Mesenchymal stem cell (in vitro differentiated cells and primary cell): ENCODE results near the gene FEZ2.

Experiments
- DNase-seq: peaks from one replicate; pipeline ENCODE4 v3.0.0-alpha.2; 2013
- H2AFZ ChIP-seq: one replicate; pipeline ENCODE4 v1.6.1; 2013; ENCODE audit warnings: low read depth, mild to moderate bottlenecking, control low read depth, inconsistent platforms, low read length, moderate library complexity
- H2AK5ac ChIP-seq: 2 replicates; pipeline ENCODE4 v1.6.1; 2013; ENCODE audit warnings: low read length, moderate library complexity, mild to moderate bottlenecking, inconsistent platforms; ENCODE audit not compliant: severe bottlenecking
- H2BK120ac ChIP-seq: one replicate; pipeline ENCODE4 v1.6.1; 2013; ENCODE audit warnings: low read depth, mild to moderate bottlenecking, inconsistent platforms, low read length, moderate library complexity
- H2BK12ac ChIP-seq, 2 experiments: one replicate each; pipeline ENCODE4 v1.6.1; 2013; ENCODE audit warnings: inconsistent platforms in 2 of 2, low read length in 2 of 2, mild to moderate bottlenecking in 2 of 2, moderate library complexity in 2 of 2, control low read depth in 1 of 2
- H2BK15ac ChIP-seq: one replicate; pipeline ENCODE4 v1.6.1; 2013; ENCODE audit warnings: mild to moderate bottlenecking, low read depth, inconsistent platforms; ENCODE audit not compliant: poor library complexity, severe bottlenecking
- H2BK5ac ChIP-seq: 2 replicates; pipeline ENCODE4 v1.6.1; 2013; ENCODE audit warnings: low read depth, mild to moderate bottlenecking, low read length, control low read depth, inconsistent platforms; ENCODE audit not compliant: poor library complexity, severe bottlenecking
- H3K14ac ChIP-seq, 2 experiments: one replicate each; pipeline ENCODE4 v1.6.1; 2013; ENCODE audit warnings: inconsistent platforms in 2 of 2, low read length in 2 of 2, control low read depth in 1 of 2, mild to moderate bottlenecking in 1 of 2, moderate library complexity in 1 of 2
- H3K18ac ChIP-seq, 2 experiments: one replicate each; pipeline ENCODE4 v1.6.1; 2013; ENCODE audit warnings: inconsistent platforms in 2 of 2, low read length in 2 of 2, control low read depth in 1 of 2, low read depth in 1 of 2, mild to moderate bottlenecking in 1 of 2
- H3K23ac ChIP-seq, 2 experiments: one replicate each; pipeline ENCODE4 v1.6.1; 2013; ENCODE audit warnings: inconsistent platforms in 2 of 2, low read length in 2 of 2, mild to moderate bottlenecking in 2 of 2, moderate library complexity in 2 of 2, control low read depth in 1 of 2
- H3K27ac ChIP-seq: 2 replicates; pipeline ENCODE4 v1.5.1; 2013; ENCODE audit warnings: mild to moderate bottlenecking, moderate library complexity, low read length, control low read depth, inconsistent platforms; ENCODE audit not compliant: poor library complexity, severe bottlenecking
- H3K27me3 ChIP-seq, 2 experiments: 2 replicates each; pipeline versions ENCODE4 v1.6.1 to v1.7.0; 2013; ENCODE audit warnings: low read length in 2 of 2, mild to moderate bottlenecking in 2 of 2, moderate library complexity in 2 of 2, control low read depth in 1 of 2, inconsistent platforms in 1 of 2; ENCODE audit not compliant: control insufficient read depth in 1 of 2, insufficient read depth in 1 of 2
- H3K36me3 ChIP-seq, 2 experiments: 2 replicates each; pipeline versions ENCODE4 v1.6.1 to v1.7.0; 2013; ENCODE audit warnings: low read length in 2 of 2, control low read depth in 1 of 2, inconsistent platforms in 1 of 2, low read depth in 1 of 2, mild to moderate bottlenecking in 1 of 2; ENCODE audit not compliant: insufficient read depth in 2 of 2, control insufficient read depth in 1 of 2
- H3K4ac ChIP-seq, 2 experiments: one replicate each; pipeline ENCODE4 v1.6.1; 2013; ENCODE audit warnings: inconsistent platforms in 2 of 2, low read length in 2 of 2, mild to moderate bottlenecking in 2 of 2, moderate library complexity in 2 of 2, control low read depth in 1 of 2, low read depth in 1 of 2
- H3K4me1 ChIP-seq: 2 replicates; pipeline ENCODE4 v1.6.1; 2013; ENCODE audit warnings: low read depth, low read length, control low read depth; ENCODE audit not compliant: control insufficient read depth, insufficient read depth
- H3K4me2 ChIP-seq: 2 replicates; pipeline ENCODE4 v1.6.1; 2013; ENCODE audit warnings: low read length, mild to moderate bottlenecking, inconsistent platforms; ENCODE audit not compliant: poor library complexity, severe bottlenecking
- H3K4me3 ChIP-seq, 2 experiments: 2 replicates each; pipeline versions ENCODE4 v1.5.1 to v1.7.0; 2013; ENCODE audit warnings: low read length in 2 of 2, mild to moderate bottlenecking in 2 of 2, control low read depth in 1 of 2, low read depth in 1 of 2; ENCODE audit not compliant: insufficient read depth in 1 of 2
- H3K79me1 ChIP-seq: replicated peaks from 2 replicates; pipeline ENCODE4 v1.6.1; 2013; ENCODE audit warnings: mild to moderate bottlenecking, control low read depth, low read length, inconsistent platforms; ENCODE audit not compliant: poor library complexity, severe bottlenecking
- H3K9ac ChIP-seq: 2 replicates; pipeline ENCODE4 v1.7.0; 2013; ENCODE audit warnings: mild to moderate bottlenecking, low read length, moderate library complexity
- H3K9me3 ChIP-seq: 2 replicates; pipeline ENCODE4 v1.7.0; 2013; ENCODE audit warnings: mild to moderate bottlenecking, low read length; ENCODE audit not compliant: control insufficient read depth
- H4K8ac ChIP-seq: one replicate; pipeline ENCODE4 v1.6.1; 2013; ENCODE audit warnings: inconsistent platforms, mild to moderate bottlenecking, low read length, moderate library complexity
- H4K91ac ChIP-seq: one replicate; pipeline ENCODE4 v1.6.1; 2013; ENCODE audit warnings: mild to moderate bottlenecking, low read length, inconsistent platforms
- WGBS: methylation state at CpG from one replicate; pipeline ENCODE4 v1.1.7; 2013; ENCODE audit warnings: mixed read lengths; 5-methylcytosine and 5-hydroxymethylcytosine counted together

The FEZ2 gene

DNA sequence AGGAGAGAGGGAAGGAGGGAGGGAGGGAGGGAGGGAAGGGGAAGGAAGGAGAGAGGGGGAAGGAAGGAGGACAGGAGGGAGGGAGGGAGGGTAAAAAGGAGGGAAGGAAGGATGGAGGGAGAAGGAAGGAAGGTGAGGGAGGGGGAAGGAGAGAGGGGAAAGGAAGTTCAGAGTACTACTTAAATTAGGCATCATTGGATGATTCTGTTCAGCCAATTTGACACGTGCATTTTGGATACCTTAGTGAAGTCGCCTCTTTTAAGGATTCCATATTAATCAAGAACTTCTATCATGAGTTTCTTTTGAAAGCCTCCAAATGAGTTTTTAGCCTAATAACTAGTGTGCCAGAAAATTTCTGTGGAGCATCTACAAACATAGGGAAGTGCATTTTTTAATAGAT is 62.9 kb downstream of the FEZ2 start:
- H2BK5ac ChIP-seq: no peak overlapping the region
- H3K79me1 ChIP-seq: peaks cover 17% of the 10 kb centered on the region
- no peak overlapping the region for H3K23ac ChIP-seq
- no peak overlapping the region for H4K91ac ChIP-seq
- H3K27me3 ChIP-seq: no peaks in the 10 kb centered on the region
- no peak overlapping the region for H3K4me2 ChIP-seq
- H3K27ac ChIP-seq: no peak overlapping the region
- H3K9me3 ChIP-seq: no peaks in the 10 kb centered on the region
- H4K8ac ChIP-seq: no peak overlapping the region
- H3K18ac ChIP-seq: no peak overlapping the region
- no peak overlapping the region for H3K9ac ChIP-seq
- H3K14ac ChIP-seq: no peak overlapping the region
- peaks cover 35 to 46% of the 10 kb centered on the region in 2 experiments for H3K36me3 ChIP-seq
- no peak overlapping the region for H3K4me3 ChIP-seq
- no peak overlapping the region for H2BK120ac ChIP-seq
- H3K4me1 ChIP-seq: peaks cover 2% of the 10 kb centered on the region
- H2AFZ ChIP-seq: no peak overlapping the region
- no peak for DNase-seq
- 100% methylated on average over 2 of the region's 2 CpGs for WGBS
- no peak overlapping the region for H3K4ac ChIP-seq
- no peak overlapping the region for H2BK12ac ChIP-seq
- no peak overlapping the region for H2BK15ac ChIP-seq
- no peak overlapping the region for H2AK5ac ChIP-seq

DNA sequence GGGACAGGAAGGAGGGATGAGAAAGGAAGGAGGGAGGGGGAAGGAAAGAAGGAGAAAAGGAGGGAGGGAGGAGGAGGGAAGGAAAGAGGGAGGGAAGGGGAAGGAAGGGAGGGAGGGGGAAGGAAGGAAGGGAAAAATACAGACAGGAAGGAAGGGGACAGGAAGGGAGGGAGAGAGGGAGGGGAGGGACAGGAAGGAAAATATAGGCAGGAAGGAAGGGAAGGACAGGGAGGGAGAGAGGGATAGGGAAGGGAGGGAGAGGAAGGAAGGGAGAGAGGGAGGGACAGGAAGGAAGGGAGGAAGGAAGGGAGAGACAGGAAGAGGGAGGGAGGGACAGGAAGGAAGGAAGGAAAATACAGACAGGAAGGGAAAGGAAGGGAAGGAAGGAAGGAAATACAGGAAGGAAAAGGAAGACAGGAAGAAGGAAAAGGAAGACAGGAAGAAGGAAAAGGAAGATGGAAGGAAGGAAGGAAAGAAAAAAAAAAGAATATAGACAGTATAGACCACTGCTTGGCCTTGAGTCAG is 63.6 kb downstream of the FEZ2 start:
- Histone ChIP-seq H3K27ac (no peak overlapping the region), H2AFZ (no peak overlapping the region), H2AK5ac (no peak overlapping the region), H3K4me2 (no peak overlapping the region), H3K14ac (no peak overlapping the region), H2BK5ac (no peak overlapping the region), H3K27me3 (no peaks in the 10 kb centered on the region), H3K79me1 (peaks cover 12% of the 10 kb centered on the region), H2BK120ac (no peak overlapping the region), H2BK15ac (no peak overlapping the region), H3K18ac (no peak overlapping the region), H3K4ac (no peak overlapping the region), H3K23ac (no peak overlapping the region), H3K9ac (no peak overlapping the region), H2BK12ac (no peak overlapping the region), H3K4me1 (peaks cover 2% of the 10 kb centered on the region), H4K91ac (no peak overlapping the region), H3K36me3 (peaks cover 31 to 43% of the 10 kb centered on the region in 2 experiments), H4K8ac (no peak overlapping the region), H3K4me3 (no peak overlapping the region), H3K9me3 (no peaks in the 10 kb centered on the region)
- DNase-seq: no peak

DNA sequence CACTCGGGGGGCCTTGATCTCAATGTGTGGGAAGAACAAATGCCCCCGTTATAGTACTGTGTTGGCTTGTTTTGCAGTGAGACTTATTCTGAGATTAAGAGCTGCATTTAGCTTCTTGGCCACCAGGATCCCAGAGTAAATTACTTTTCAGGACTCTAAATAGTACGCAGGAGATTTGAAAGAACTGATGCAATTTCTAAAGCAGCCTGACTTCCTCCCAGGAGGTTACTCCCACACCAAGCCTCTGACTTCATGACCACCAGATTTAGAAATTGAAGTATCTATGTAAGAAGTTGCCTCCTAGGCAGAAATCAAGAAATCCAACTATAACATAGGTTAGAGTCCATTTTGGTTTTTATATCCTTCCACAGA is 67.0 kb downstream of the FEZ2 start:
- no peak overlapping the region for H2AFZ ChIP-seq
- H3K18ac ChIP-seq: no peak overlapping the region
- no peaks in the 10 kb centered on the region for H3K27me3 ChIP-seq
- H3K4ac ChIP-seq: no peak overlapping the region
- no peak overlapping the region for H3K14ac ChIP-seq
- peak; percentile 74 for DNase-seq
- H3K4me3 ChIP-seq: peak overlapping the region in 1 of 2 experiments; percentile 5
- no peak overlapping the region for H3K27ac ChIP-seq
- H4K8ac ChIP-seq: no peak overlapping the region
- no peak overlapping the region for H2AK5ac ChIP-seq
- peaks cover 10% of the 10 kb centered on the region for H3K79me1 ChIP-seq
- H4K91ac ChIP-seq: no peak overlapping the region
- no peaks in the 10 kb centered on the region for H3K4me1 ChIP-seq
- WGBS: 84% methylated on average over 3 of the region's 3 CpGs
- H2BK5ac ChIP-seq: no peak overlapping the region
- no peak overlapping the region for H2BK120ac ChIP-seq
- H3K9ac ChIP-seq: peak overlapping the region; percentile 71
- H3K23ac ChIP-seq: no peak overlapping the region
- H2BK15ac ChIP-seq: no peak overlapping the region
- H3K36me3 ChIP-seq: peaks cover 12 to 23% of the 10 kb centered on the region in 2 experiments
- H3K4me2 ChIP-seq: no peak overlapping the region
- H3K9me3 ChIP-seq: no peaks in the 10 kb centered on the region
- H2BK12ac ChIP-seq: no peak overlapping the region

DNA sequence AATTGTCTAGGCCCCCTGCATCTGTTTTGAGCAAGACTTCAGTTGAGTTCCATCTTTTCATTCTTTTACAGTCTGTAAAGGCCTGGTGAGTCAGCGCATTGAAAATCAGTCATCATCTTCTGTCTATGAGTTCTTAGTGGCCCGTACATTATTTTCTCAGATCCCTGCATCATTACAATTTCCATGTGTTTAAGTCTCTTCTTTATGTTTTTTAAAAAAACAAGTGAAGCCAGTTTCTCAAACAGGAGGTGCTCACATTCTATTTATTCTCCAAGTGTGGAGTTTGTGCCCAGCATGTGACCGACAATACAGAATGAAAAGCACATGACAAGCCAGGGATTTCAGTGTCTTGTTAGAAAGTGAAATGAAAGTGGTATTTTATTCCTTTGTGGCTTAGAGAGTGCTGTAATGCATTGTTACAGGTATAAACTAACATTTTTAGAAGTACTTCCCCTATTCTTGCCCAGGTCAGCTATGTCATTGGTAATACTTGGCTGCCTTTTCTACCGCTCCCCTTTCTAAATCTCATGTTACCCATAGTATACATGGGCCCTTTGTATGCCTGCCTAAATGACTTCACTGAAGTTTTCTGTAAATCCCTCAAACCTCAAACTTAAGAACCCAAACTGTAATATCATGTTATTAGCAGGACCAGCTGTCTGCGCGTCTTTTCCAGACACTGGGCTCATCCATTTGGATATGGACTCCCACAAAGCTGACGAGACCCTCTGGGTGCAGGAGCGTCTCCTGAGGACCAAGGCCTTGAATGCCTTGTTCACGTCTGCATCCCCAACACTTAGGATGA is 67.6 kb downstream of the FEZ2 start:
- Histone ChIP-seq H3K4me2 (no peak overlapping the region), H2BK12ac (no peak overlapping the region), H3K4ac (no peak overlapping the region), H3K79me1 (peaks cover 12% of the 10 kb centered on the region), H3K27ac (no peak overlapping the region), H3K9ac (peak overlapping the region; percentile 71), H3K14ac (no peak overlapping the region), H2BK5ac (no peak overlapping the region), H2BK120ac (no peak overlapping the region), H3K18ac (no peak overlapping the region), H3K4me3 (peak overlapping the region in 1 of 2 experiments; percentile 5), H2AK5ac (no peak overlapping the region), H2AFZ (no peak overlapping the region), H3K27me3 (no peaks in the 10 kb centered on the region), H3K9me3 (no peaks in the 10 kb centered on the region), H3K23ac (no peak overlapping the region), H4K8ac (no peak overlapping the region), H3K4me1 (no peaks in the 10 kb centered on the region), H2BK15ac (no peak overlapping the region), H4K91ac (no peak overlapping the region), H3K36me3 (peaks cover 13 to 24% of the 10 kb centered on the region in 2 experiments)
- 96% methylated on average over 8 of the region's 9 CpGs for WGBS
- peak; percentile 45 for DNase-seq
